ENCODE measurements around the gene NTN1. TPM values are rescaled to one million over a fixed set of nuclear protein-coding genes. Genes with fewer than 3 reads are reported as not detected.
"Not testable (repeated sequence)": the region's sequence is repeated elsewhere in the genome, so short reads cannot be mapped to it uniquely, and the experiment has no call there.

NTN1 gene
- total RNA-seq, 1 donor from 2014 or later, result 22.8 TPM

DNA sequence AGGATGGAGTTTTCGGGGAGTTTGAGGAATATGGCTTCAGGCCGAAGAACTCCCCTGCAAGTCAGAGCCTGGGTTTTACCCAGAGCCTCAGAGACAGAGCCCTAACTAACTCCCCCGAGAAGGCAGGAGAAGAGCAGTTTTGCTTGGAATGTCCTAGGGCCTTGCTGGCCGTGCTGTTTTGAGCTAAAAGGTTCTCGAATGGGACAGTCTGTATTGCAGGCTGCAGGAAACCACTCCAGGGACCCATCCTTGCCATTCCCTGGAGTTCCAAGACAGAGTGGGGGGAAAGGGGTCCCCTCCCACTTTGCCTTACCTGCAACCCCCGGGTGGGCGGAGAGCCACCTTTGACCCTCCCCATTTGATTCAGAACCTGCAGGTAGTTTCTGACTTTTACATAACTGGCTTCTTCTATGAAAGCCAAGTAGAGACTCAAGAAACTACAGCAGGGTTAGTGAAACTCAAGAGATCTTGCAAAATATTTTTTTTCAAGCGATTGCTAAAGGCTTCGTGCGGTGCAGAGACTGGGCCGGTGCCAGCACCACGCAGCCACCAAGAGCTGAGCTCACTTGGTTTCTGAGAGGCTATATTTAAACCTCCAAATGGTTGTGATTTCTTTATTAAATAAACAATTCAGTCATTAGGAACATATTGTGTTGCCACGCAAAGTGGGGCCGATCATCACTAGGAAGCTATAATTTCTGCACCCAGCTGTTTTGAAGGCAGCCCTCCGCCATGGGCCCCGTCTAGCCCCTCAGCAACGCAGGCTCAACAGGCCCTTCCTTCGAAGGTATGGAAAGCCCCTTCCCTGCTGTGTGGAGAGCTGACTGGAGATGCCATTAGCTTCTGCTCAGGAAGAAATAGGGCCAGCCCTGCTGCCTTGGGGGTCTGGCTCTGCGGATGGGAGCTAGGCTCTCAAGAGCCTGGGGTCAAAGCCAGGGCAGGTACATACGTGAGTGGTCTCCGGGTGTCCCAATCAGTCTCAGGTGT lies 223.0 kb downstream of the NTN1 start:
- DNase-seq (ENCODE audit: low spot score) (no peak), ATAC-seq (no peak)
- intact Hi-C loops (cut with DNase I), result no loop called here

DNA sequence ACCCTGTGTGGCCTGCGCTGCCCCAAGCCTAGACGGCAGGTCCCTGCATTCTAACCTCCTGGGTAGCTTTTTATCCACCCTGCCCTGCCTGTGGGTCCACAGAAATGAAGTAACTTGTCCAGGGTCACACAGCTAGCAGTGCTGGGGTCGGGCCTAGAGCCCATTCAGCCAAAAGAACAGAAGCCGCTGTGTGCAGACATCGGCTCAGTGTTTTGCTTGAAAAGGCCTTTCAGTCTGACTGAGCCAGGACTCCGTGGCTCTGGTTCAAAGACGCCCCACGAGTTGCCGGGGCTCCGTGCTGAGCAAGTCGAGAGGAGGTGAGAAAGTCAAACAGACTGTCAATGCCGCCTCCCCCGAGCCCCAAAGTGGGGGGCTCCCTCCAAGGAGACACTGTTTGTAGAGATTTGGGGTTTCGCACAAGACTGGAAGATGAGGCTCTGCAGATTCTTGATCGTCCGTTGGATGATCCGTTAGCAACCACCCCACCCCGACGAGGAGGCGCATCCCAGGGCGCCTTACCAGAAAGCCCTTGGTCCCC lies 226.2 kb downstream of the NTN1 start:
- intact Hi-C loops (cut with DNase I), result no loop called here
- DNase-seq (ENCODE audit: low spot score), result no peak
- ATAC-seq, result peak; percentile 46

DNA sequence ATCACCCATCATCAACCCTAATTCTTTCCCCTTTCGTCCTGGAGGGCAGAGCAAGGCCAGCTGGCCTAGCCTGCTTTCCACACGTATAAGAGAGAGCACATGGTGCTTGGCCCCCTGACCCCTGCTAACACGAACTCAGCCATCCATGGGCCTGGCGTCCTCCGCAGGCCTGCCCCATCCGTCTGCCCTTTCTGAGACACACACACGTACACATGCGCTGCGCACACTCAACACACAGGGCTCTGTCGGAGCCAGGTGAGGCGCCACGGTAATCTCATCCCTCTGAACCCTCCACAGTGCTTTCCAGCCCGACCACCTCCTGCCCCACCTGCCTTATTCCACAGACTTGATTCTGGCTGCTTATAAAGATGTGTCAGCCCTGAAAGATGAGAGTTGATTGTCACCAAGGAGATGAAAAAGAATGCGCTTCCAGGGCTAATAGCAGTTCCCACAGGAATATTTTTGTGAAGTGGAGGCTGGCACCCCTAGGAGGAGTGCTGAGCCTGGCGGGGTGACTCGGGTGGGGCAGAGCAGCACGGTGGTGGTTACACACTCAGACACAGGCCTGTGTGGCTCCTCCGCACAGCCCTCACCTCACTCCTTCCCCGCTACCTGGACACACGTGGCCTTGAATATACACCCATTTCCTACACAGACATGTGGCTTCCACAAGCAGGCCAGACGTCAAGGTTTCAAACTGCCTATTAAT lies 228.1 kb downstream of the NTN1 start:
- no peak for ATAC-seq
- DNase-seq (ENCODE audit: low spot score), result no peak
- intact Hi-C loops (cut with DNase I), result no loop called here

DNA sequence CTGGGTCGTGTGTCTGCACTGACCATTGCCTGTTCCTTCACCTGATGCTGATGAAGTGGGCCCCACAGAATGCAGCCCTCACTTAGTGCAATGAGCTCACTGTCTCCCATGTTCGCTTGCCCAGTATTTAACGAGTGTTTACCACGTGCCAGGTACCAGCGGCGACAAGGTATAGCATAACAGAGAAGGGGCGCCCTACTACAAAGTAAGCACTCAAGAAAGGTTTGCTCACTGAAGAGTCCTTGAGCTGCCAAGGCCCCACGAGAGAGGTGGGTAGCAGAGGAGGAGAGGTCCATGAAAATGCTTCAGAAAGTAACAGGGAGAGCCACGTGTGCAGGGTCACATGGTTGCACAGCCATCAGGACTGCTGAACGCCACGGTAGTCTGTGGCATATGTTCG lies 230.0 kb downstream of the NTN1 start:
- no peak for DNase-seq (ENCODE audit: low spot score)
- intact Hi-C loops (cut with DNase I), result no loop called here
- no peak for ATAC-seq

DNA sequence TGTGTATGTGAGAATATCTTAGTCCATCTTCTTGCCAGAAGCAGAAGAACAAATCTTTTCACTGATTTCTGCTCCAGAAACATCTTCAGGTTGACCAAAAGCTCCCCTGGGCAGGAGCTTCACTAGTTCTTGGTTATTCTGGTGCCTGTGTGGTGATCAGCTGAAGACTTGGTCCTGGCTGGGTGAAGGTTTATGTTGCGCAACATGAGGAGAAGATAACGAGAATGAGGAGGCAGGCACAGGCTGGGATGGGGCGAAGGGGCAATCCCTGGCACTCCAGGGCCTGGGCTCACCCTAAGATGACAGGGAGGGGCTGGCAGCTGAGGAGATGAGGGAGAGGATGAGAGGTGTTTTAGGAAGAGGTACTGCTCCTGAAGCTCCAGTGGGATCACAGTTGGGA lies 232.0 kb downstream of the NTN1 start:
- intact Hi-C loops (cut with DNase I), result no loop called here
- DNase-seq (ENCODE audit: low spot score), result no peak
- no peak for ATAC-seq

DNA sequence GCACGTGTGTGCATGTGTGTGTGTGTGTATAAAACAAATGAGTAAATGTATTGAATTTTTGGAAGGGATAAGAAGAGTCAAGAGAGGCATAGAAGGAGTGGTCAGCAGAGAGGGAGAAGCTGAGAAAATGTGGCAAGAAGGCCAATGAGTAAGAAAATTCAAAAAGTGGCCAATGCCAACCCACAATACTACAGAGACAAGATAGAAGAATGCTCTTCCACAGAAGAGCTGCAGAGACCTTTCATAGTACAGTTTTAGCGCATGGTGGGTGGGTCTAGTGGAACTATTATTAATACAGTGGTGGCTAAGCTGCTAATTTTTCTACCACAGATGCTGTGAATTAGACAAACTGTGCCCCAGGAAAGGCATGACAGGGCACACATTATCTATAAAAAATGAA lies 233.5 kb downstream of the NTN1 start:
- intact Hi-C loops (cut with DNase I), result no loop called here

DNA sequence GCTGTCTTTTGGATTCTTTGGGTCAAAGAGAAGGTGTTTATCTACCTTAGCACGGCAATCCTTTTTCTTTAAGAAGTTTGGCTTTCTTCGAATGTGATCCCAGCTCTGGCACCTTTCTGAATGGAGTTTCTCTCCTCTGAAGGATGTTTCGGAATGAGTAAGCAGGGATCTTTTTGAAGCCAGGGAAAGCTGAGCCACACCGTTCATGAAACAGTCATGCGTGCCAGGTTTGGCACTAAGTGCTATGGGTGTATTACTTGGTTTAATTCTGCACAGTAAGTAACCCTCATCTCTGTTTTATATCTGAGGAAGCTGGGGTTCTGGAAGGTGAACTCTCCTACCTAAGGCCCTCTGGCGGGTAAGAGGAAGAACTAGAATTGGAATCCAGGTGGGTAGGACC lies 234.5 kb downstream of the NTN1 start:
- ATAC-seq (no peak), DNase-seq (ENCODE audit: low spot score) (no peak)
- intact Hi-C loops (cut with DNase I), result no loop called here

More for the DNA sequence above, 233.5 kb downstream of the NTN1 start:
- no peak for DNase-seq (ENCODE audit: low spot score)
- ATAC-seq, result no peak

DNA sequence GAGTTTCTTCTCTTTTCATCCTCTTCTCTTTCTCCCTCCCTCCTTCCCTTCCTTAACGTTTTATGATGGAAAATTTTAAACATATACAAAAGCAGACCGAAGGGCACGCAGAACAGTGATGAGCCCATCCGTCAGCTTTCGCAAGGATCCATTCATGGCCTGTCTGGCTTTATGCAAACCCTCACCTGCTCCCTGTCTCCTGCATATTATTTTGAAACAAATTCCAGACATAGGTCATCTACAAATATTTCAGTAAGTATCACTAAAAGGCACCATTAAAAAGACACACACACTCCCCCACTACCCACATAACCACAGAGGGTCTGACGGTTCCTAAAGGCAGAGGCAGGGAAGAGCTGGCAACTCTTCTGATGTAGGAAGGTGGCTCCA lies 235.0 kb downstream of the NTN1 start:
- no peak for ATAC-seq
- intact Hi-C loops (cut with DNase I), result no loop called here

DNA sequence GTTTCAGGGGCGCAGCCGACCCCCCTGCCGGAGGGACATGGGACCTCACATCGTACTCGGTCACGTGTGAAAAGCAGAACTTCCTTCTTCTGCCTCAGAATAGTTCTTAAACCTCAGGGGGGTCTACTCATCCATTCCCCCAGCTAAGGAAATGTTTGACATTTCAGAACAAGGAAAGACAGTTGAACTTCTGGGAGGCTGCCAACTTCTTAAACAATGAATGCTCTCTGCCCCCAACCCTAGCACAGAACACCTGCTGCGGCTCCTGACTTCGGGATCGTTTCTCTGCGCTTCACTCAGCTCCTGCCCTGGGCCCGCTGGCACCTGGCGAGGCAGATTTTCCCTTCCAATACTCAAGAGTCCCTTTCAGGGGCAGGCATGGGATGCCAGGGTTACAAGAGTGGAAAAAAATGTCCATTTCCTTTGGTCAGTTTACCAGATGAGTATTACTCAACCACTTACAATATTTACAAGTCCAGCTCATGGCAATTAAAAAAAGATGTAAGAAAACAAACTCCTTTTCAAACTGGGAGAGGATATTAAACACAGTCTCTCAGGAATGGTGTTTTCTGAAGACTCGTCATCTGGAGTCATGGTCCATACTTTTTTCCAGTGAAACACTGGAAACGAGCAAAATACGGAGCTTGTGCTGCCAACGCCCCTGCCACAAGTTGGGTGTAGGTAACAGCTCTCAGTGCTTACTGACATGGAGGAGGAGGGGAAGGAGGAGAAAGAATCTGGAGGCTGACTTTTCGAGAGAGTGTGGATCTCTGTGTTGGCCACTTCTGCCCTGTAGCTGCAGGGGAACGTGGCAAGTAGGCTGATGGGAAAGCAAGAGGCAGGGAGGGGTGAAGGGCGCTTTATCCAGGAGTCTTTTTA lies 235.7 kb downstream of the NTN1 start:
- intact Hi-C loops (cut with DNase I), result no loop called here
- peak; percentile 38 for ATAC-seq
- DNase-seq (ENCODE audit: low spot score), result no peak

More for the DNA sequence above, 235.0 kb downstream of the NTN1 start:
- no peak for DNase-seq (ENCODE audit: low spot score)

DNA sequence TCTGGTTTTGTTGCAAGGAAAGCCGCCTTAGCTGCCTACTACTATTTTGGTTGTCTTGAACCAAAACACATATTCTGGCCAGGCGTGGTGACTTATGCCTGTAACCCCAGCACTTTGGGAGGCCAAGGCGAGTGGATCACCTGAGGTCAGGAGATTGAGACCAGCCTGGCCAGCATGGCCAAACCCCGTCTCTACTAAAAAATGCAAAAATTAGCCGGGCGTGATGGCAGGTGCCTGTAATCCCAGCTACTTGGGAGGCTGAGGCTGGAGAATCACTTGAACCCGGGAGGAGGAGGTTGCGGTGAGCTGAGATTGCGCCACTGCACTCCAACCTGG lies 236.3 kb downstream of the NTN1 start:
- intact Hi-C loops (cut with DNase I); ATAC-seq; DNase-seq (ENCODE audit: low spot score): not testable (repeated sequence)

DNA sequence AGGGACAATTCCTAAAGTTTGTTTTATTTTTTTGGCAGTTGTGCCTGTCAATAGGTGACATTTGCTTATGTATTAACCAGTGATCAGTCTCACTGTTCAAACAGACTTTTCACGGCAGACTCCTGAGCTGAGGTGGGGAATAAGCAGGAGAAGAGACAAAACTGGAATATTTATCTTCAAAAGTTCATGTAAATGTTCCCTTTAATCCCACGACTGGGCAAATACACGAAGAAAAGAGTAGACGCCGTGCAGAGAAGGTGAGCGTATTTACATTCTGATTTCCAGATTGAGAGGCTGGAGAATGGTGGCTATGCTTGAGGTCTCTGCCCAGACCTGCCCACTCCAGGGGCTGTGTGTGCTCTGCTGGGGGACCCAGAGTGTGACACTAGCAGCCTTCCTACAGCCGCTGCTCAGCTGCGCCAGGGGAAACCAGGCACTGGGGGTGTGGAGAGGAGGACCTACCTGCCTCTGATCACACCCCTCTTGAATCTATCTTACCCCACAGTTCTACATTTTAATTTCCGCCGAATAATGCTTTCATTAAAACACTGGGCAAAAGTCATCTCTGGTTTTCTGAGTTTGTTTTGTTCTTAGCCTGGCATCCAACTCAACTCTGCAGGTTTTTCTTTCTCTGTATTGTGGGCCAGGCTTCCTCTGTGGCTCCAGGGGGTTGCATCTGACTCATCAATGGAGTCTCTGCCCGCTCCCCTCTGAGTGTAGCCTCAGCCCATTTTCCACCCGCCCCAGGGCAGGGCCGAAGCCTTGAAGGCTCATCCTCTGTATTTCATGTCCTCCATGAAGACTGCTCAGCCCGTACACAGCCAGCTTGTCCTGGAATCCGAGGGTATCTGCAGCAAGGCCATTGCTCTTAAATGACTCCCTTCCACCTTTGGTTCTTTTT lies 237.1 kb downstream of the NTN1 start:
- ATAC-seq (no peak), DNase-seq (ENCODE audit: low spot score) (no peak)
- intact Hi-C loops (cut with DNase I), result no loop called here

DNA sequence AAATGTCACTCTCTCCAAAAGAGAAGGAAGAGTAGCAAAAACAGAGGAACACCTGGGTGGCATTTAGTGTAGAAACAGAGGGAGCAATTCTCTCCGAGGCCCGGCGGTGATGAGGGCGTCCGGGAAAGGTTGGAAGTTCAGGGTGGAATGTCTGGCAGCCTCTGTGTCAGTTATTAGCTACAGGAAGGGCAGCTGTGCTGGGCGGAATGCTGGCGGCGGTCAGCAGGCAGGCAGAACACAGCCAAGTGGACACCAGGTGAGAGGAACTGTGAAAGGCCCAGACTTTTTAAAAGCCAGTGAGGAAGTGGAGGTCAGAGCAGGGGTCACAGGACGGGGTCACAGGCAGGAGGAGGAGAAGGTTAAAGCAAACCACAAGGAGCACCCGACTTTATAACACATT lies 238.1 kb downstream of the NTN1 start:
- no peak for DNase-seq (ENCODE audit: low spot score)
- intact Hi-C loops (cut with DNase I), result no loop called here
- peak; percentile 58 for ATAC-seq

DNA sequence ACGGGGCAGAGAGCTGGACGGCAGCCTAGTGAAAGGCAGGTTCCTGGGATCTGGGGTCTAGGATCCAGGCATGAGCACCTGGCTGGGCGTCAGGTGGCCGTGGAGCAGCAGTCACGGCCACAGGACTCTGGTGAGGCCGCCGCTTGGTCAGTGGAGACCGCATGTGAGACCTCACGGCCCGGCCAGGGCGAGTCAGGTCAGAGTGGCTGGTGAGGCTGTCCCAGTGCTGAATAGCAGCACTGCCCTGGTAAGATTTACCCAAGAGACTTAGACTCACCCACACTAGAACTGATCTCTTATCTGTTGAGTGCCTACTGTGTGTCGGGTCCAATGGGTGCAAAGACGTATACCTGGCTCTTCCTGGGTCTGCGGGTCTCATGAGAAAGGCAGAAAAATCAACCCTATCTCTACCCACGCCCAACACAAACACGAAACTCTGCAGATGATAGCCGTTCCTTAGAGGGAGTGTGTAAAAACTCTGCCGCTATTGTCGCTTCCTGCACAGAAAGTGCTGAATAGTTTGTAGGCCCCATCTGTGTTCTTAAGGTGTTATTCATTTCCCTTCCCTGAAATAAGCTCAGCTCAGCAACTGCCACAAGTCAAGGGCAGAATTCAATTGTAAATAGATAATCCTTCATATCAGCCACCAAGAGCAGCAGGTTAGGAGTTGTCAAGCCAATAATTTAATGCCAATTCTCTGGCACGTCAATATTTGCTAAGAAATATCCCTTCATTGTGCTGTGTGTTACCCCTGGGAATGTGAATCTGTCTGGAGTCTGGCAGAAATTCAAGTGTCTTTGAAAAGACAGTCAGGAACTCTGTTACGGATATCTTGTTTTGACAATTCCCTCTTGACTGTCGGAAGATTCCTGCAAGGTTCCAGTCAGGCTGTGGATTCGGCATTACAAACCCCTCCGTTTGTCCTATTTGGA lies 240.0 kb downstream of the NTN1 start:
- intact Hi-C loops (cut with DNase I), result no loop called here
- DNase-seq (ENCODE audit: low spot score) (no peak), ATAC-seq (no peak)

DNA sequence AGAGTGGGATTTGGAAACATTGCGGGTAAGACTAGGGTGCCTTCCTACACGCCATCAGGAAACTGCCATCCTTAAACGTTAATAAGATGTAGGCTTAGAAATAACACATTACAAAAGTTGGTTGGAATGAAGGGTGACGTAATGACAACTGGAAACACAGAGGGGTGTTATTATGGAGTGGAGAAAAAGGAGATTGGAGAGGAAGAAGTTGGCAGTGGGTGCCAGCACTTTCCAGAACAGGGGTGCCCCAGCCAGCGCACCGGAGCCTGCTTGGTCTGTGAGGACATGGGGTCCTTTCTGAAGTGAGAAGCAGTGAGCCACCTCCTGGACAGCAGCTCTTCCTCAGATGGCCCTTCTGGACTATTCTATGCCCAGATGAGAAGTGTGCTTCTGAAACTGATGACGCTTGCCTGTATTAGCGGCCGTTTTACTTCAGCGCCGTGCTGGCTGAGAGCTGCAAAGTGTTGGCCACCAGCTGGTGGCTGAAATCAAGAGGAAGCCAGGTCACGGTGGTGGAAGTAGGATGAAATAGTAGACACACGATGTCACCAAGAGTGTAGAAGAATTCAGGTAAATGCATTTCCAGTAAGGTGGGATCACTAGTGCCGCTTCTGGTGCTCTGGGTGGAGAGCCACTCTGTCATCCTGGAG lies 244.8 kb downstream of the NTN1 start:
- no peak for ATAC-seq
- intact Hi-C loops (cut with DNase I), result no loop called here

DNA sequence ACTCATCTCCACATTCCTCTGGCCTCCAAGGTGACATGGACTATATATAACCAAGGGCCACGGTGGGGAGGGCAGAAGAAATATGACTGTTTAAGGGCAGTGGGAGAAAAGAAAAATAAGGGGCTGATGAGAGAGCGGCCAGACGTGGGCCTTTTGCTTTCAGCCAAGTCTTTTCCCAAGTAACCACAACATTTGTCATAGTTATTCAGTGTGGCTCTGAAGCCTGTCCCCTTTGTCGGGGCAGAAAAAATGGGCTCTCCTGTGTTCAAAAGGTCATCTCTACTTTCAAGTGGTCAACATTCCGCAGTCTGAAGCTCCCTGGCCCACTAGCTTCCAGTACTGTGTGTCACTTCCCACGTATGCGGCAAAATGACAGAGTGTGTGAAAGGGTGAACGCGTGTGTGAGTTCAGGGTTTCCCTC lies 245.4 kb downstream of the NTN1 start:
- intact Hi-C loops (cut with DNase I), result no loop called here
- ATAC-seq (no peak), DNase-seq (ENCODE audit: low spot score) (no peak)

More for the DNA sequence above, 244.8 kb downstream of the NTN1 start:
- DNase-seq (ENCODE audit: low spot score), result no peak

DNA sequence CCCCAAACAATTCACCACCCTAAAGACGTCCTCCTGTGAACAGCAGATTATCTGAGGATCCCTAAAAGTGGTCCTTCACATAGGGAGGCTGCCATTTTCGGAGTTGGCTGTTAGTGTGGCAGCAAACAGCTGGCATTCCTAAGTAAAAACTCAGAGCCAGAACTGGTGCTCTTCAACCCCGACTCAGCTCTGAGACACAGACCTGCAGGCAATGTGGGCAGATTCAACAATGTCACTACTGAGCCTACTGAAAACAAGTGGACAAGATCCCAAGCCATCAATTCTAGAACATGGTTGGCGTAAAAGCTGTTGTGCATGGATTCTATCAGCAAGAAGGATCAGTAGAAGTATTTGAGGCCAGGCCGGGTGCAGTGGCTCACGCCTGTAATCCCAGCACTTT lies 247.2 kb downstream of the NTN1 start:
- intact Hi-C loops (cut with DNase I), result no loop called here
- no peak for ATAC-seq
- DNase-seq (ENCODE audit: low spot score), result no peak
